Epithelial cell of proximal tubule (primary cell): Measurements from ENCODE around the gene GRB7. TPM values are rescaled to one million over a fixed set of nuclear protein-coding genes. Genes with fewer than 3 reads are reported as not detected.
"Not testable (repeated sequence)": the region's sequence is repeated elsewhere in the genome, so short reads cannot be mapped to it uniquely, and the experiment has no call there.

Experiments
- DNase-seq: peaks from one replicate; pipeline ENCODE4 v3.0.0-alpha.2; 2011; ENCODE audit warnings: low read depth
- H3K4me3 ChIP-seq: 2 replicates; pipeline ENCODE4 v1.5.1; 2011; ENCODE audit warnings: low read depth, mild to moderate bottlenecking, low read length
- CTCF ChIP-seq: conservative IDR thresholded peaks from 2 replicates; pipeline ENCODE4 v1.5.1; 2012; ENCODE audit warnings: low read depth, mild to moderate bottlenecking, low read length
- total RNA-seq: library from RNA; depleted of rRNA; stranded (reverse); fragments of >200 nt; gene quantifications from 2 replicates; pipeline ENCODE4 v1.2.3, GENCODE V29; 2015

Gene GRB7
- total RNA-seq = 20.1 and 42.0 TPM in 2 replicates

- TF ChIP-seq CTCF = no peak
These were observed at the start of gene GRB7 for GRCh38 chr17:39737760-39738567. TSS of gene GRB7 (plus strand) at chr17:39737938. CDS start at chr17:39742302, 4,364 bp downstream.

DNA sequence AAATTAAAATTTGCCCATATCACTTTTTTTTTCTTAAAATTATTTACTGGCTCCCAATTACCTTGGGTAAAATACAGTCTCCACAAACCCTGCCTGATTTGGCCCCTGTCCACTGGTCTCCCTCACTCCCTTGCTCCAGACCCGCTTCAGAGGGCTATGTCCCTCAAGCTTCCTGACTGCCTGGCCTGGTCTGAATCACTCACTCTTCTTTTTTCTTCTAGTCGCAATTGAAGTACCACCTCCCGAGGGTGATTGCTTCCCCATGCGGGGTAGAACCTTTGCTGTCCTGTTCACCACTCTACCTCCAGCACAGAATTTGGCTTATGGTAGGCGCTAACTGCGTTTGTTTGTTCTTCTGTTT is 49.3 kb upstream of the GRB7 start:
- DNase-seq = no peak
- no peak for TF ChIP-seq CTCF
- H3K4me3 ChIP-seq = peak overlapping the region; percentile 69

More at GRCh38 chr17:39737760-39738567, at the start of gene GRB7:
- DNase-seq = no peak
- peak within 1 kb of the TSS; percentile 71 for H3K4me3 ChIP-seq

DNA sequence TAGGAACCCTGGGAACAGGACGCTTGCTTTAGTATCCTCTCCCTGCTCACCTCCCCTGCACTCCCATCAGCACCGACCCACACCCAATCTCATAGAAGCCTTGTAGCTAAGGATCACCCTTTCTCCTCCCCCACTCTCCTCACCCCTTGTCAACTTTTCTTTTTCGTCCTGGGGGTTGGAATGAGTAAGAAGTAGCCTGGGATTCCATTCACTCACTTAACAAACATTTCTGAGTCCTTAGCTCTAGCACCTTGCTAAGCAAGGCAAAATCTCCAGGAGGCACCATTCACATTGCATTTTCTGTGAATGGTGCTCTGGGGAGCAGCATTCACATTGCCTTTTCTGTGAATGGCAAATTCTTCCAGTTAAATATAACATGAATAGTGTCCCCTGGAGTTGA is 48.8 kb upstream of the GRB7 start:
- H3K4me3 ChIP-seq = peak overlapping the region; percentile 69
- no peak for DNase-seq
- TF ChIP-seq CTCF = peak; percentile 13

GRCh38 chr17:39694593-39694992 is 43.1 kb upstream of the GRB7 start:
- no peak for TF ChIP-seq CTCF
- H3K4me3 ChIP-seq = no peak overlapping the region
- DNase-seq = no peak

DNA sequence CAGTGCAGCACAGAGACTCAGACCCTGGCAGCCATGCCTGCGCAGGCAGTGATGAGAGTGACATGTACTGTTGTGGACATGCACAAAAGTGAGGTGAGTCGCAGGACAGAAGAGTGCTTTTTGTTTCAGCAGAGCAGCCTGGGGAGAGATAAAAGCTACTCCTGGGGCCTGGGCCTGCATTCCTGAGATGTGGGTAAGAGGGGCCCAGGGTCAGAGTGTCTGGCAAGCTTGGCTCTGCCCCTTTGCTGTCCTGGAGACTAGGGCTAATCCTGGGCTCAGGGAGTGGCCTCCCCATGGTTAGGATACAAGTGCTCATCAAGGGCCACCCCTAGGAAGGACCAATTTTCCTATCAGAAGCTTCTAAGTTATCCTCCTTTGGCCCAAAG is 42.7 kb upstream of the GRB7 start:
- H3K4me3 ChIP-seq = no peak overlapping the region
- no peak for TF ChIP-seq CTCF

DNA sequence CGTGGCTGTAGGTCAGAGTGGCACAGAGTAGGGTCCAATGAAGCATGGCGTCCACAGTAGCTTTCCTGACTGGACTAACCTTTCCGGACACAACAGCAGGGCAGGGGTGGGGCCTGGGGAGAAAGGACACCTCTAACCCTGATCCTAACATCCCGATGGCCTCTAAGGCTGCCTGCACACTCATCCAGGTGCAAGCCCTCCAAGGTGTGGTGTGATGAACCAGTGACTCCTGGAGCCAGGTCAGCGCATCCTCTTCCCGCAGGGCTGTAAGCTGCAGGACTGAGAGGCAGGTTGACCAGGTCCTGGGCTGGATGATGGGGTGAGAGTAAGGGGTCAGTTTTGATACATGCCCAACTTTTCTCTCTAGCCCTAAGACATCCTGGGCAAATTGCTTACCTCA is 41.0 kb upstream of the GRB7 start:
- DNase-seq = no peak
- TF ChIP-seq CTCF = no peak
- no peak overlapping the region for H3K4me3 ChIP-seq

More for the DNA sequence above, 42.7 kb upstream of the GRB7 start:
- DNase-seq = no peak

- no peak overlapping the region for H3K4me3 ChIP-seq
- no peak for TF ChIP-seq CTCF
- no peak for DNase-seq
These were observed 39.8 kb upstream of the GRB7 start for GRCh38 chr17:39697961-39698360.

GRCh38 chr17:39699157-39699817 is 38.5 kb upstream of the GRB7 start:
- H3K4me3 ChIP-seq = peak overlapping the region; percentile 92
- DNase-seq = not testable (repeated sequence)
